HG03196 (cell line): ENCODE measurements around the gene HOXC6.

Experiments
- ATAC-seq: cut with Tn5 transposase; IDR thresholded peaks from one replicate; pipeline ENCODE4 v1.9.1; 2021; ENCODE audit not compliant: unreplicated experiment

The HOXC6 gene

DNA sequence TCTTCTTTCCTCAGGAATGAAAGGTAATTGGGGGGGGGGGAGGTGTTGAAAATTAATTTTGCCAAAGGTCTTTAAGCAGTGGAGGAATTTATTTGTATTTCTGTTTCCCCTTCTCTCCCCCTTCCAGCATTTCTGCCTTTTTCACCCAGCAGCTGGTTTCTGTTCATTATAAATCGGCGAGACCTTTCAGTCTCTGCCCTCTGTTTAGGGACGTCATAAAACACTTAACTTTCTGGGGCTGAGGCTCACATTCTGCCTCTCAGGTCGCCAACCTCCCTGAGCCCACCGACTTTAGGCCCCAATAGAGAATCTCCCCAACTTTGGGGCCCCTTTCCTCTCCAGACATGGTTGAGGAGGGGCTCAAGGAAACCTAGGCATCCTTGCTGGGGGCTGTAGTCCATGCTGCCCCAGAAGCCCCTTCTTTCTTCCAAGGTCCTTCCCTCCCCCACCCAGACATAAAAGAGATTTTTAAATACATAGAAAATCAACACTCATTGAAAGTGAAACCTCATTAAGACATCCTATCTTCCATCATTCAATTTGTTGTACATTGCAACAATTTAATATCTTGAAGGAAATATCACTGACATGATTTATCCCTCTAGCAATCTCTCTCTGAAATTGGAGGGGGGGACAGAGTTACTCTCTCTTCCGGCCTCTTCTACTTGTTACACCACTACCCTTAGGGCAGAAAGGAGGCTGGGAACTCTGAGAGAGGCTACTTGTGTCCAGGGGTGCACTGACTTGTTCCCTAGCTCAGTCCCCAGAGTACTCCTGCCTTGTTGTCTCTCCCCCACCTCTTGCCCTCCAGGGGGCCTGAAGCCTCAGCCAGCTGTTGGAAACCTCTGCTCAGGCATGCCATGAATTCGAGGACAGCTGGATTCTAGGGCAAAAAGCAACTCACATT, 2.5 kb upstream of the HOXC6 start:
- no peak for ATAC-seq

DNA sequence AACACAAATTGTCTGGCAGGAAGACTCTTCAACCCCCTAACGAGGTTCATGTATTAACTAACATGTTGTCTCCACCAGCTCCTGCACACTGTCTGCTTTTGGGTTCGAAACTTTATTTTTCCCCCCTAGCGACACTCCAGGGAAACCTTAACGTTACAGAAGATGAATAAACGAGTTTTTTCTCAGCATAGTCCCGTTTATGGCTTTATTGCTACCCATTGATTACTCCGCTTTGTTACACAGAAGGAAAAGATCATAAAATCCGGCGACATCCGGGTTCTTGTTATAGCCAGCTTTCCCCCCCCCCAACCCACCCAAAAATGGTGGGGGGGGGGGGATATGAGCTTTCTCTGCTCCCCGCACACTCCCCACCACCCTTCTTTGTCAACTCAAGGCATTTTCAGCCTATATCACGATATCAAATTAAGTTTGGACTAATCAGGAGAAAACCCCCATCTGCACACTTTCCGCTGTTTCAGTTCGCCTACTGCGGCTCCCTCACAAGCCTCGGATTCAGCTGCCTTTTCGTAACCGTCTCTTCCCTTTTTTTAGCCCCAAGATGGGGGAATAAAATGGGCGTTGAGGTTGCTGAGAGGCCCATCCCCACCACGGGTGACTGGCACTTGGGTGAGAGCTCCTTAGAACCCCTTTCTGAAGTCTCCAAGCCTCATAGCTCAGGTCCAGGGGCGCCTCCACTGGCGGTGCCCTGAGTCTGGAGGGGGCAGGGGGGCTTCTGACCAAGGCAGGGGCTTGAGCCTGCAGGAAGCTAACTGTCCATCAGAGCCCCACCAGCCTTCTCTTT, 1.4 kb upstream of the HOXC6 start:
- no peak for ATAC-seq

DNA sequence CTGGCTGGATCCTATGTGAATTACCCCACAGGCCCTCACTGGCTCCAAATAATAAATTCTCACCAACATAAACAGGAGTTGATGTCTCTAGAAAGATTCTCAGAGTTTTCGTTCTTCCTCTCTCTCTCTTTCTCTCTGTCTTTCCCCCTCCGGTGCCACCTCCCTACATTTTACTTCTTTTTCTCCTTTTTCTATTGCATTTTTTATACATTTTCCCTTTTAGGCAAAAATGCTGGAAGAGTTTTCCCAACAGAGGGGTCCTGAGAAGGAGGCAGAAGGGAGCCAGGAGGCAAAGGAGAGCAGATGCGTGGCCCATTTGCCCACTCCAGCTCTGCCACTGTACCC, 826 bp upstream of the HOXC6 start:
- ATAC-seq = no peak

DNA sequence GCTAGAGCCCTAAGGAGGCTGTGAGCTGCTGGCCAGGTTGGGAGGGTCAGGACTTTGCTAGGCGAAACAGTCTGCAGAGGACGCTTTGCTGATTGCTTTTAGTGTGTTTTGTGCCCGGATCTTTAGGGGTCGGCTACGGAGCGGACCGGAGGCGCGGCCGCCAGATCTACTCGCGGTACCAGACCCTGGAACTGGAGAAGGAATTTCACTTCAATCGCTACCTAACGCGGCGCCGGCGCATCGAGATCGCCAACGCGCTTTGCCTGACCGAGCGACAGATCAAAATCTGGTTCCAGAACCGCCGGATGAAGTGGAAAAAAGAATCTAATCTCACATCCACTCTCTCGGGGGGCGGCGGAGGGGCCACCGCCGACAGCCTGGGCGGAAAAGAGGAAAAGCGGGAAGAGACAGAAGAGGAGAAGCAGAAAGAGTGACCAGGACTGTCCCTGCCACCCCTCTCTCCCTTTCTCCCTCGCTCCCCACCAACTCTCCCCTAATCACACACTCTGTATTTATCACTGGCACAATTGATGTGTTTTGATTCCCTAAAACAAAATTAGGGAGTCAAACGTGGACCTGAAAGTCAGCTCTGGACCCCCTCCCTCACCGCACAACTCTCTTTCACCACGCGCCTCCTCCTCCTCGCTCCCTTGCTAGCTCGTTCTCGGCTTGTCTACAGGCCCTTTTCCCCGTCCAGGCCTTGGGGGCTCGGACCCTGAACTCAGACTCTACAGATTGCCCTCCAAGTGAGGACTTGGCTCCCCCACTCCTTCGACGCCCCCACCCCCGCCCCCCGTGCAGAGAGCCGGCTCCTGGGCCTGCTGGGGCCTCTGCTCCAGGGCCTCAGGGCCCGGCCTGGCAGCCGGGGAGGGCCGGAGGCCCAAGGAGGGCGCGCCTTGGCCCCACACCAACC, 1.5 kb downstream of the HOXC6 start:
- ATAC-seq = no peak

DNA sequence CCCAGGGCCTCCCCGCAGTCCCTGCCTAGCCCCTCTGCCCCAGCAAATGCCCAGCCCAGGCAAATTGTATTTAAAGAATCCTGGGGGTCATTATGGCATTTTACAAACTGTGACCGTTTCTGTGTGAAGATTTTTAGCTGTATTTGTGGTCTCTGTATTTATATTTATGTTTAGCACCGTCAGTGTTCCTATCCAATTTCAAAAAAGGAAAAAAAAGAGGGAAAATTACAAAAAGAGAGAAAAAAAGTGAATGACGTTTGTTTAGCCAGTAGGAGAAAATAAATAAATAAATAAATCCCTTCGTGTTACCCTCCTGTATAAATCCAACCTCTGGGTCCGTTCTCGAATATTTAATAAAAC, 2.2 kb downstream of the HOXC6 start:
- ATAC-seq = no peak

DNA sequence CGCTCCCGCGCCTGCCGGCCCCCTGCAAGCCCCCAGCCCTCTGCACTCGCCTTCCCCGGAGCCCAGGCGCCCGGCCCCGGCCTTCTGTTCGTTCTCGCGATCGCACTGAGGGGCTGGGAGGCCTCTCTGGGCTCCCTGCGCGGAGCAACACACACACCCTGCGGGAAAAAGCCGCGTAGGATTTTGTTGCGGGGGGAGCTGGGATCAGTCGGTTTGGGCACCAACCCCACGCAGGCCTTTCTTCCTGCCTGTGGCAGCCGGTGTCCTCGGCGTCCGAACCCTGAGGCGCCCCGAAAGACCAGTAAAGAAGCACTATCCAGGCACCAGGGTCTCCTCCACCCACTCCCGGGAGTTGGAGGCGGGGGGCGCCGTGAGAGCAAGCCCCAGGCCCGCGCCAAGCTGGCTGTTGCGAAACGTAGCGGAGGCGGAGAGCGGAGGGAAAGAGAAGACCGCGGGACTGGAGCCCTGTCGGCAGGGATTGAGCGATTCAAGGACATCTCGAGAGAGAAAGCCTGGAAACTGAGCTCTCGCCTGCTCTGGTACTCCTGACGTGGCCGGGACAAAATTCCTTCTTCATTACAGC, 2.7 kb downstream of the HOXC6 start:
- no peak for ATAC-seq

DNA sequence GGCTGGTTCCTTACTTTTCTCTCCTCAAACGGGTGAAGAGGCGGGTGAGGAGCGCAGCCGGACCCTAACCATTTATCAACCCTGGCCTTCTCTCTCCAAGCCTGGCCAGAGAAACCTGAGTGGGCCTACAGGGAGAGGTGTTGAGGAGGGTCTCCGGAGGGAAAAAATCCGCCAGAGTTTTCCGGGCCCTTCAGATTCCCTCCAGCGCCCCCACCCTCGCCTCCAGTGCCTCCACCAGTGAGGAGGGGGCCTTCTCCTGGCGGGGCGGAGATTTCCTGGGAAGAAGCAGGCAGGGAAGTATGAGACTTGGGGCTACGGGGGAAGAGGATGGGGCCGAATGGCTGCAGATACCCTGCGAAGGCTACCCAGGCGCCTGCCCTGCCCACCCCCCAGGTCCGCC, 3.2 kb downstream of the HOXC6 start:
- ATAC-seq = no peak

DNA sequence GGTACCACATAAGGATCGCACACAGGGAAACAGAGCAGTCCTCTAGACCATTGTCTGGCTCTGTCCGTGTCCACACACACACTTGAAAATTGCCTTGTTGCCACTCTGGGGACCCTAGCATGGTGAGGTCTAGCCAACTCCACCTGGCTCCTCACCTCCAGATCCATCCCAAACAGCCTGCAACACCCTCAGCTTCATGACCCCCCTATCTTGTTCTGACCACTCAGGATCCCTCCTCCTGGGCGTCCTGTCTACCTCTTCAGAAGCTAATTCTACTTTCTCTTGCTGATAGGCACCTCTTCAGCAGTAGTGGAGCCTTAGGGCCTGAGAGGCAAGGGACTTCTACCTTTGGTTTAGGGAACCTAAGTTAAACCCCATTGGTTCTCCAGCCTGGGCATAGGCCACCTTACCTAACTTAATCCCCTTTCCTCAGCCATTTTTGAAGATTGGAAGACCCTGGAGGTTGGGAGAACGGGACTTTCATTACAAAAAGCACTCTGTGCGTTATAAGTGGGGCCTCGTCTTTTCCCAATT, 3.9 kb downstream of the HOXC6 start:
- no peak for ATAC-seq

DNA sequence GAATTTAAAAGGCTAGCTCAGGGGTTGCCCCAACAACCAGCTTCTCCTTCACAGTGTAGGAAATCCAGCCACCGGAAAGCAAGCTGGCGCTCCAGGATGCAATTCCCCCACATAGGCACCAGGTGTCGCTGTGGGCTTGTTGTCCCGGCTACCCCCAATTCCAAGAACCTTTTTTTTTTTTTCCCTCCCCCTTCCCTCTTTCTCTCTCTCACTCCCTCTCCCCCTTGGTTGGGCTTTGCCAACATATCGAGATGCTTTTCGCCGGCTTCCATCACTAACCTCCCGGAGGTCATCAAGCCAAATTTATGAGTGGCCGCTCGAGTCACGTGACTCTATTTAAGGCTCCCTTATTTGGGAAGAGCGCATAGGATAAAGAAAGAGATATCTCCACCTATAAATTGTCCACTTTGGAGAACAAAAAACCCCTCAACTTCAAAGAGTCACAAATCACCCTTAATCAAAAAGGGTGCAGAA, 4.4 kb downstream of the HOXC6 start, which contains the start of gene HOXC5:
TSS of gene HOXC5 (plus strand) at position 424 of the 474 bp plus-strand sequence. CDS start 73 bp downstream, outside the sequence.
- no peak for ATAC-seq

DNA sequence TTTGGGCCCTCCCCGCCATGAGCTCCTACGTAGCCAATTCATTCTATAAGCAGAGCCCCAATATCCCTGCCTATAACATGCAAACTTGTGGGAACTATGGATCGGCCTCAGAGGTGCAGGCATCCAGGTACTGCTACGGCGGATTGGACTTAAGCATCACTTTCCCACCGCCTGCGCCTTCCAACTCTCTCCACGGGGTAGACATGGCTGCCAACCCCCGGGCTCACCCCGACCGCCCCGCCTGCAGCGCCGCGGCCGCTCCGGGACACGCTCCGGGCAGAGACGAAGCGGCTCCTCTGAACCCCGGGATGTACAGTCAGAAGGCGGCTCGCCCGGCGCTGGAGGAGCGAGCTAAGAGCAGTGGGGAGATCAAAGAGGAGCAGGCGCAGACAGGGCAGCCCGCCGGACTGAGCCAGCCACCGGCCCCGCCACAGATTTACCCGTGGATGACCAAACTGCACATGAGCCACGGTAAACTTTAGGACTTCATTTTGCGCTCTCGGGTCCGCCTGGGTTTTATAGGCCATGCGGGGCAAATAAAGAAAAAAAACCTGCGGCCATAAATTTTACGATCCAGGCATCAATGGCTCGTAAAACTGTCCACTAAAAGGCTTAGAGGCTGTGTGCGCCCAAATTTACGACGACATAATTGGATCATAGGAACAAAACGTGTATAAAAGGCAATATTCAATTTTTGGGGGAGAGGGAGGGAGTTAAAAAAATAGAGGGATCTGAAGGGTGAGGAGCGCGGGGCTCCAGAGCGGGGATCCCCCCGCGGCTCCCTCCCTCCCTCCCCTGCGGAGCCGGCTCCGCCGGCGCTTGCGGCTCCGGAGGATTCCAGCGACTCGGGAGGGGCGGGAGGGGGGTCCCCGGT, 5.1 kb downstream of the HOXC6 start:
- ATAC-seq = no peak

DNA sequence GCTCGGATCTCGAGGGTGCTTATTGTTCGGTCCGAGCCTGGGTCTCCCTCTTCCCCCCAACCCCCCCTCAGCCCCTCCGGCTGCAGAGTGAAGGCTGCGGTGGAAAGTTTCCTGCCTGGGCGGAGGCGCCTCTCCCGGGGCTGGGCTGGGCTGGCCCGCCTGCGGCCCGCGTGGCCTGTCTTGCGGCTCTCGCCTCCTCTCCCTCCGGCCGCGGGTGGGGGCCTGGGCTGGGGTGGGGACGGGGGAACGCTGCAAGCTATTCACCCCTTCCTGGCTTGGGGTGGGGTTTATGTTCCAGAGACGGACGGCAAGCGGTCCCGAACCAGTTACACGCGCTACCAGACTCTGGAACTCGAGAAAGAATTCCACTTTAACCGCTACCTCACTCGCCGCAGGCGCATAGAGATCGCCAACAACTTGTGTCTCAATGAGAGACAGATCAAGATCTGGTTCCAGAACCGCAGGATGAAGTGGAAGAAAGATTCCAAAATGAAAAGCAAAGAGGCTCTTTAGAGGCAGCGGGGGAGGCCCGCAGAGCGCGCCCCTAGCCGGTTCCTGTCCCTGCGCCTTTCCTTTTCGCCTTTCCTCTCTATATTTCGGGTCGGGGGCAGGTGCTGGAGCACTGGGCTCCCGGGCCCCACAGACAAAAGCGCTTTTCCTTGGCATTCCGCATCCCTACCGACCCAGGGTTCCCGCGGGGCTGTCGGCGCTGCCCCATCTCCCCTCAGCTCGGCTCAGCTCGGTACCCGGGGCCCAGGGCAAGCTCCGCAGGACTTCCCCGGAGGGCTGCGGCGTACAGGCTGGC, 5.9 kb downstream of the HOXC6 start:
- no peak for ATAC-seq

DNA sequence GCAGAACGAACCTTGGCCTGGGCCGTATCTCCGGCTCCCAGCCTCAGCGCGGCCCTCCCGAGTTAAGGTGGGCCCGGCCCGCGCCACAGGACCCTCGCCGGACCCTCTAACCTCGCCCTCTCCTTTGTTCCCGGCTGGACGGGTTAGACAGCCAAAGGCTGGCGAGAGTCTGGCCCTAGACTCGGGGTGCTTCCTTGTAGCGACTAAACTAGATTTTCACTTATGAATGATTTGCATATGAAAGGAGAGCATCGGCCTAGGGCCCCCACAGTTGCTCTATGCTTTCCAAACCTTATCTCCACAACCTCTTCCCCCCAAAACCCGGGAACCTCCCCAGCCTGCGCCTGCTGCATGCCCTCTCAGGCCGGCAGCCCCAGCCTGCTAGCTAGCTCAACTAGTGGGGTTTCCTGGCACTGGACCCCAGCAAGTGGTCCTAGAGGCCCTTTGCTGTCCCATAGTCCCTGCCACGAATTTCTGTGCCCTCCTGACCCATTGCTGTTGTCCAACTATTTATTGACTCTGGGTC, 6.6 kb downstream of the HOXC6 start:
- ATAC-seq = no peak

DNA sequence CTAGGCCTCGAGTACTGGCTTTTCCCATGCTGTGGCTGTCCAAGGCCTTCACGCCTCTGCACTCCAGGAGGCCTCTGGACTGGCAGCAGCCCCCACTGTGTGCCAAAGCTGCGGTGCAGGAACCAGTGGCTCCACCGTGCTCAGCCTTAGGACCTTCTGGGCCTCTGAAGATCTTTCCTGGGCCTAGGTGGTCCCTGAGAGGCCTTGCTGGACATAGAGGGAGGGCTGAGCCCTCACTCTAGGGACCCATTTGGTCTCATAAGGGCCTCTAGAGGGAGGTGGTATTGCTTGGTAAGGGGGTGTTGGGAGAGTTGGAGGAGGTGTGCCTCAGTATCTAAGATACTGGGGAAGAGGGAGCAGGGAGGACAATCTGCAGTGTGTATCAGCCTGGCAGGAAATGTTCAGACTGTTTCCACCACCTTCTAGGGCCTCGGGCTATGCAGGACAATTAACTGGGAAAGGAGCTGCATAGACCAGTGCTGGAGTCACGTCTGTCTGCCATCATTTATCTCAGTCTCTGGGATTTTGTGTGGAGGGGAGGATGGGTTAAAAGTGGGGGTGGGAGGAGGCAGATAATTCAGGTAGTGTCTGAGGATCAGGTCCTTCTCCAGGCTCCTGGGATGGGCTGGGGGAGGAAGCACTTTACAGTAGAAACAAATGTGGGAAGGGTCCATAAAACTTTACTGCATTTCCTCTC, 7.5 kb downstream of the HOXC6 start:
- no peak for ATAC-seq

DNA sequence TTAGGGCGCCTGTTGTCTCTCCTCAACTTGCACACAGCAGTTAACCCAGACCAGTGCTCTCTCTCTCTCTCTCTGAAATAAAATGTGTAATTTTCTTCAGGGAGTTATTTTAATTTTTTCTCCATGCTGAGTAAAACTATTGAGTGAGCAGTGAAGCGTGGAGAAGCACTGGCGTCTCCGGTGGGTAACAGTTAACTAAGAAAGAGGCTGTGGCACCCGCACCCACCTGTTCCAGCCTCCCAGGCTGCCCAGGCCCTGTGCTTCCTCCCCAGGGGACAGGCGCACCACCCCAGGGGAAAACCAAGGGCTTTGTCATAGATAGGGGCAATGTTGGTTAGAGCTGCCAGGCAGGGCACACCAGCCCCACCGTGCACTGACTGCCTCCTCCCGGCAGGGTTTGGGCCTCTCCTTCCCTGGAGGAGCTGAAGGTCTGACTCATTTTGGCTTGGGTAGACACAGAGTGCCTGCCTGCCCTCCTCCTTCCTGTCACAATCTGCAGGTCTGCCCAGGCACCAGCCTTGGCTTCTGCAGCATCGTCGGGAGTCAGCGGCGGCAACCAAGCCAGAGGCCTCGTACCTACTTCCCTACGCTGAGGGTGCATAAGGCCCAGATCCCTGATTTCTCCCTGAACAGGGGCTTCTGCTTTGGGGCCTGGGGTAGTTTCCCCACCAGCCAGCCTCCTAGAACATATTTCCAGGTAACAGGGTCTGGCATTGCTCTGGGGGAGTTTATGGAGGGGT, 8.6 kb downstream of the HOXC6 start:
- ATAC-seq = no peak

DNA sequence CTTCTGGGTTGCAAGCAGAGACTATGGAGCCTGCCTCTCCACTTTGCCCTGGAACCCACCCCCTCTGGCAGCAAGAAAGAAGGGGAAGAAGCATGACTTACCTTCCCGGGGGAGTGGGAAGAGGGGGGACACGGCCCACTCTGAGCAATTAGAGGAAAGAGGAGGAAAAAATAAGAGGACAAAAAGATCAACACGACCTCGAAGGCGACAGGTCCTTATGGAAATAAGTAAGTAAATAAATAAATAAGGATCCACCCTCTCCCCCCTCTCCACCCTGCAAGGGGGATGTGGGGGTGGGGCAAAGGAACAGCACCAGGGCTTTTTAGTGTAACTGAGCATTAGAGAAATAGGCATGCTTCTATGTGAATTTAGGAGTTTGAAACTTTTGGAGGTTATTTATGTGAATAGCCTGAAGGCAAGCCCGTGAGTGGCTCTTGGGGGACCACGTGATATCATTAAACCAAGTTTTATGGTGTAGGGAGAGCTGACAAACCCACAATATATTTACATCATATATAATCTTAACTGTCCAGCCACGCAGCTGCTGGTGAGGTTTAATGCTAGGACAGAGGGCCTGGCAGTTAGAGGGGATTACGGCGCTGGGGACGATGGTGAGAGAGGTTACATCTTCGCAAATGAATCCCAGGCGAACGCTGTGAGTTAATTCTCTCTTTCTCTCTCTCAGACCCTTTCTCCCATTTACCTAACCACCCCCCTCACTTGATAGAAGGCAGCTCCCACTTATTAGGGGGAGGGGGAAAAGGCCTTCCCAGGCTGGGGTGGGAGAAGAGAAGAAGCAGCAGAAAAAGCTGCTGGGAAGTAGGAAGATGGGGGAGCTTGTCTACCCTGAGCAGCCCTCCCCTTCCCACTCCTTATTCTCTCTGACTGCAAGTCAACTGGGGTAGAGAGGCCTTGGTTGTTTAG, 9.4 kb downstream of the HOXC6 start:
- ATAC-seq = no peak

DNA sequence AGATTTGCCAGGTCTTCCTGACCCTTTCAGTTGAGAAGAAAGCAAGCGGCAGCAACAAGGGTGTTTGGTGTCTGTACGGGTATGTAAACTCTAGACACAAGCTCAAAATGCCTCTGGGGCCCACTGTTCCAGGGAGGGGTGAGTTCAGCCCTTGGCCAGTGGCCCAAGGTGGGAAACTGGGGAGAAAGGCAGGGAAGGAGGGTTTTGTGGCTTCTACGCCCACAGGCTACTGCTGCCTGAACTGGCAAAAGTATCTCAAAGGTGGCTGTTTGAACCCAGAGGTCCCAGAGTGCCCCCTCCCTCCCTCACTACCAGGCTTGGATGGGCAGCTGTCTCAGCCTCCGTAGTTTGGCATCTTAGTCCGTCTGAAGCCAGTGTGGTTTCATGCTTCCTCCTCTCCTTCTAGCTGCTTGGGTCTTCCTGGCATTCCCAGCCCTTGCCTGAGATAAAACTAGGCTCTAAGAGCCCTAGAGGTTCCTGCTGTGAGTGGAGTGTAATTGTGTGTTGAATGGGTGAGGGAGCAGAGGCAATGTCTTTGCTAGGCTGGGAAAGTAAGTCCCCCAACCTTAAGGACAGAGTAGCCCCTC, 10.1 kb downstream of the HOXC6 start:
- no peak for ATAC-seq
